ENCODE results near the gene ZNF236.
"Not testable (repeated sequence)": the region's sequence is repeated elsewhere in the genome, so short reads cannot be mapped to it uniquely, and the experiment has no call there.

The ZNF236 gene

DNA sequence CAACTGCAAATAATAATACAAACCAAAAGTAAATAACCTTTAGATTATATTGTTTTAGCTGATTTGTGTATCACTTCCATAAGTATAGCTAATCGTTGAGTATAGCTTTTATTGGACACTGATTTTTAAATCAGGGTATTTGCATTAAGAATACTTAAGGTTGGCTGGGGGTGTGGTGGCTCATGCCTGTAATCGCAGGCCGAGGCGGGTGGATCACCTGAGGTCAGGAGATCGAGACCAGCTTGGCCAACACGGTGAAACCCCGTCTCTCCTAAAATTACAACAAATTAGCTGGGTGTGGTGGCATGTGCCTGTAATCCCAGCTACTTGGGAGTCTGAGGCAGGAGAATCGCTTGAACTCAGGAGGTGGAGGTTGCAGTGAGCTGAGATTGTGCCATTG, 122.0 kb downstream of the ZNF236 start:
- not testable (repeated sequence) for FAIRE-seq; DNase-seq (ENCODE audit: low spot score)

DNA sequence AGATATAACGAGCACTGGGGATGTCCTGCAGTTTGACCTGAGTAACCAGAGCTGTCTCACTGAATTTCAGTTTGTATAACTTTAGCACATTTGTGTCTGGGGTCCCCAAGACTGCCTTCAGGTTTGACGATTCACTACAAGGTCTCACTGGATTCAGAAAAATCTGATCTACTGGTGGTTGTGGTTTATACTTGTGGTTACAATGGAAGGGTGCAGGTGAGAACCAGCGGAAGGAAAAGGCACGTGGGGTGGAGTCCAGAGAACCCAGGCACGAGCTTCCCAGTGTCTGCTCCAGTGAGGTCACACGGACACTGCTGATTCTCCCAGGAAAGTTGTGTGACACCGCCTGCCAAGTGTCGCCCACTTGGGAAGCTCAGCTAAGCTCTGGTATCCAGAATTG, 126.0 kb downstream of the ZNF236 start:
- no peak for FAIRE-seq
- DNase-seq (ENCODE audit: low spot score): no peak

DNA sequence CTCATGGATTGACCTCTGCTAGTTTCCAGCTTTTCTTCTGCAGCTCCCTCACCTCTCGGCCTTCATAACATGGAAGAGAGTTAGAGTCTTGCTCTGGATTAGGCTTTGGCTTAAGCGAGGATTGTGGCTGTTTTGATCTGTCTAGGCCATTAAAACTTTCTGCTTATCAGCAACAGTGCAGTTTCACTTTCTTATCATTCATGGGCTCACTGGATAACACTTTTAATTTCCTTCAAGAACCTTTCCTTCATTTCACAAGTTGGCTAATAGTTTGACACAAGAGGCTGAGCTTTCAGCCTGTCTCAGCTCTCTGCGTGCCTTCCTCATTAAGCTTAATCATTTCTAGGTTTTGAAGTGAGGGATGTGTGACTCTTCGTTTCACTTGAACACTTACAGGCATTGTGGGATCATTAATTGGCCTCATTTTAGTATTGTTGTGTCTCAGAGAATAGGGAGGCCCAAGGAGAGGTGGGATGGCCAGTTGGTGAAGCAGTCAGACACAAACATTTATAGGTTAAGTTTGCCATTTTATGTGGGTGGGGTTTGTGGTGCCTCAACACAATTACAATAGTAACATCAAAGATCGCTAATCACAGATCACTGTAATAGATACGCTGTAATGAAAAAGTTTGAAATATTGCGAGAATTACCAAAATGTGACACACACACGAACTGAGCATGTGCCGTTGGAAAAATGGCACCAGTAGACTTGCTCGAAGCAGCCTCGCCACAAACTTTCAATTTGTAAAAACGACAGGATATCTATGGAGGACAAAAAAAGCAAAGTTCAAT, 129.3 kb downstream of the ZNF236 start:
- no peak for FAIRE-seq
- no peak for DNase-seq (ENCODE audit: low spot score)

DNA sequence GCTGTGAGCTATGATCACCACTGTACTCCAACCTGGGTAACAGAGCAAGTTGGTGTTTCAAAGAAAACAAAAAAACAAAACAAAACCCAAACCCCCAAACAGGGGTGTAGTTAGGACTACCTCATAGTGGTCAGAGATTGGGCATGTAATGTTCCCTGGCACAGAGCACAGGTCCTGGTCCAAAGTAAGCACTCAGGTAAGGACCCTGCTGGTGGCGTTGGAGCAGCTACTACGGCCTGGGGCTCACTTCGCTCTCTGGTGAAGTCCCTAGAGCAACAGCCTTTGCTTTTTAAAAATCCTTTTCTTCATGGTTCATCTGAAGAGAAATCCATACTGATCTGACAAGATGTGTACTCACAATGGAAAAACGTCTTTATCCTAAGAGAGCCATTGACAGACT, 130.4 kb downstream of the ZNF236 start:
- FAIRE-seq: no peak
- no peak for DNase-seq (ENCODE audit: low spot score)

DNA sequence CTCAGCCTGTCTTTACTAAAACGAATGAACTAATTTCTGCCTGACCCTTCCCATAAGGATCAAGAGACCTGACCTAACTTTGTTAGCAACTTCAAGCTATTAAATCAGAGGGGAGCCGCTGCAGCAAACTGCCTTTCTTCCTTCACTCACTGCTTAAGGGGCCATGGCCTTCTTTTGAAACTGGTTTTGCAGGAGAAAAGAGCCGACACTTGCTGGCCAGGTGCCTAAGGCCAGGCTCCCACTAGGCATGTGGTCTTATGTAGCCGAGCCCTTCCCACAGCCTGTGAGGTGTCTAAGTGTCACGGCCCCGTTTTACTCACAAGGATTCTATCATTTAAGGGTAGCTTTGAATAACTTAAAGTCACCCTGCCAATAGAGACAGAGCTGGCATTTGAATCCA, 130.8 kb downstream of the ZNF236 start:
- DNase-seq (ENCODE audit: low spot score) (no peak), FAIRE-seq (no peak)

DNA sequence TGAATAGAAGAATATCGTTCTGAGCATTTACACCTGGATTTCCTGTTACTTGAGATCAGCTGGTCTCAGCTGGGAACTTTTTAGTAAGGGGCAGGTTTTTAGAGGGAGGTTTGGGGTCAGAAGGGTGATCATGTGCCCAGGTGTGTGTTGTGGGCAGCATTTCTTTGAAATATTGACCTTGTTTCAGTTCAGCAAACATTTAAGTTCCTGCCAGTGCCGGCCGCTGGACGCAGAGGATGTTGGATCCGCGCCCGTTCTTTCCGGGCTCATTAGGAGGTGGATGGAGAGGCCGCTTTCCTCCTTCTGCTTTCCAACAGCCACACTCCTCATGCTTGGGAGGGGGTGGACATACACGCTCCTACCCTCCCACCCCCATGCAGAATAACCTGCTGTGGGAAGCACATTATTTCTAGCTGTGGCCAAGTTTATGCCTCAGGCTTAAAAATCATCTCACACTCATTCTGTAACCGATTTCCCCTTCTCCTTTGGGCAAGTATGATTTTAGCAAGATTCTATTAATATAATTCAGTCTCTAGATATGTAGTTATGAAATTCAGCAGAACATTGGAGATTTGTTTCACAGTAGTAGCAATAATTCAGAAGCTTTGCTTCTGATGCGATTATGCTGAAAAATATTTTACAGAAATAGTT, 131.4 kb downstream of the ZNF236 start:
- FAIRE-seq (no peak), DNase-seq (ENCODE audit: low spot score) (no peak)

DNA sequence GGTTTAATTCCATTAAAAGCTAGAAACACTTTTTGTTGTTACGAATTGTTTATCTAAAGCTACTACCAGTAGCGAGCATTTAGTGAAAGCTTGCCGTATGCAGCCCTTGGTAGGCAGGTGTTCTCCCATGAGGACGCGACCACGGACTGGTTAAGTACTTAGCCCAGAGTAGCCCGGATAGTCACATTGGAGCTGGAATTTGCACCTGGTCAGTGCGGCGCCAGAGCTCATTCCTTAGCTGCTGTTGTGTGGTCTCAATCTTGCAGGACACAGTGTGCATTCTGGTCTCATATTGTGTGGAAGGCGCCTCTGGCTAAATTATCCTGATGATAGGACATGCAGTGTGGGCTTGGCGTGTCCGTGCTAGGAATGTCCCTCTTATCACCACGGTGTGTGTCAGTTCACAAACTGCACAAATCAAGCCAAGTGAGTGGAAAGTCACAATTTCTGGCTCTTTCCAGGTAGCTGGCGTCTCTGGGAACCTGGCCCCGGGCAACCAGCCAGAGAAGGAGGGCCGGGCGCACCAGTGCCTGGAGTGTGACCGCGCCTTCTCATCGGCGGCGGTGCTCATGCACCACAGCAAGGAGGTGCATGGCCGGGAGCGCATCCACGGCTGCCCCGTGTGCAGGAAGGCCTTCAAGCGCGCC, 133.3 kb downstream of the ZNF236 start:
- DNase-seq (ENCODE audit: low spot score) (no peak), FAIRE-seq (no peak)

DNA sequence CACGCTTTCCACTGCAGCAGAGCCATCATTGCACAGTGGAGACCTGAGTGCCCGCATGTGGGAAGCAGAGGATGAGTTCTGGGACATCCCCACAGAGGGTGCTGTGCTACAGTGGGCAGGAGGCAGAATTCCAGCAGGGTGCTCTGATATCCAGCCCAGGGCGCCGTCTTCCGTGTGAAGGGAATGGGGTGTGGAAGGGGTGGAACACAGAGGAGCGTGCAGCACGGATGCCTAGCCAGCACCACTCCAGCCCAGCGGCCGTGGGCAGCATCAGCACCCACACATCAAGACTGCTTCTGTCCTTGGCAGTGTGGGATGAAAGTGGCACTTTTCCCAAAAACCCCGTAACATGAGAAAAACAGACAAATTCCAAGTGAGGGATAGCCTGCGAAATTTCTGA, 134.3 kb downstream of the ZNF236 start:
- FAIRE-seq (no peak), DNase-seq (ENCODE audit: low spot score) (no peak)

DNA sequence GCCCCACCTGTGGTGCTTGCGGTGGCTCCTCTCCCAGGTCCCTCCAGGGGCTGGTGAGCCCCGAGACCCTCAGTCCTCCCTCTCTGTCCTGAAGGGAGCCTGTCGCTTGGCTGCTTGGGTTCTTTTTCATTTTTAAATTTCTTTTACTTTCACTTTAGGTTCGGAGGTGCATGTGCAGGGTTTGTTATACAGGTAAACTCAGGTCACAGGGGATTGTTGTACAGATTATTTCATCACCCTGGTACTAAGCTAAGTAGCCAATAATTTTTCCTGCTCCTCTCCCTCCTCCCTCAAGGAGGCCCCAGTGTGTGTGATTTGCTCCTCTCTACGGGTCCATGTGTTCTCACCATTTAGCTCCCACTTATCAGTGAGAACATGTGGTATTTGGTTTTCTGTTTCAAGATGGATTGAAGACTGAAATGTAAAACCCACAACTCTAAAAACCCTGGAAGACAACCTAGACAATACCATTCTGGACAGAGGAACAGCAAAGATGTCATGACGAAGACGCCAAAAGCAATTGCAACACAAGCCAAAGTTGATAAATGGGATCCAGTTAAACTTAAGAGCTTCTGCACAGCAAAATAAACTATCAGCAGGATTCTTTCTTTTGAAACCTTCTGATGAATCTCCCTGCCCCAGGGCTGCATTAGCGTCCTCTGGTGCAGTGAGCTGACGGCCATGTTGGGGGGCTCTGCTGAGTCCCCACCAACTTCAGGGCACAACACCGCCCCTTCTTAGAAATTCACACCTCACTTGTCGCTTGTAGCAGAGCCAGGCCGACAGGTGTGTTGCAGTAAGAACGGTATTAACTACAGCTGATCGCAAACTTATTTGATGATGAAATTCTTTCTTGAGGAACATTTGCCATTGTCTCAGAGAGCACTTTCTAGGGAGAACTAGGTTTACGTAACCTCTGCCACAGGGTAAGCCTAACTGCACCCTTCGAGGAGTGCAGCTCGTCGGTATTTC, 135.3 kb downstream of the ZNF236 start:
- no peak for DNase-seq (ENCODE audit: low spot score)
- no peak for FAIRE-seq

DNA sequence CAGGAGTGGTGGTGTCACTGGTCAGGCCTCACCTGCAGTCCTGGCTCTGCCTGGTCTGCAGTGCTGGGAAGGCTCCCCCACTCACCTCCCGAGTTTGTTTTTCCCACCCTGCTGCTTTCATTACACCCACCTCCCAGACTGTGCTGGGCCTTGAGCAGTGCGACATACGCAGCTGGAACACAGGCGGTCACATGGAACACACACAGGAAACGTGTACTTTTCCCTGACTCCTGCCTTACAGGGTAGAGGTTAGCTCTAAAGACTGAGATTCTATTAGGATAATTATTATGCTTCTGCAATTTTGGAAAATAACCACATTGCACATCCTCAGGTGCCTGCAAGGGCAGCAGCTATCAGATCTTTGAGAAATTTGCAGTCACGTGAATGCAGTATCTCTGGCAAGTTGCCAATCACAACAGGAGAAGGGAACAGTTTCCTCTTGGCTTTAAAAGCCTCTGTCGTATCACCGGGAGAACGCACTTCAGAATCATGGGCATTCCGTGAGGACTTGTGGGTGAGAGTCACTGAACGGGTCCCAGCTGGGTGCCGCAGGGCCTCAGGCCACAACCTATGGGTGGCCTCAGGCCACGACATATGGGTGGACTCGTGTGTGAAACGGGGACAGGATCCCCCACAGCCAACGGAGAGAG, 136.5 kb downstream of the ZNF236 start:
- DNase-seq (ENCODE audit: low spot score): no peak
- FAIRE-seq: no peak

DNA sequence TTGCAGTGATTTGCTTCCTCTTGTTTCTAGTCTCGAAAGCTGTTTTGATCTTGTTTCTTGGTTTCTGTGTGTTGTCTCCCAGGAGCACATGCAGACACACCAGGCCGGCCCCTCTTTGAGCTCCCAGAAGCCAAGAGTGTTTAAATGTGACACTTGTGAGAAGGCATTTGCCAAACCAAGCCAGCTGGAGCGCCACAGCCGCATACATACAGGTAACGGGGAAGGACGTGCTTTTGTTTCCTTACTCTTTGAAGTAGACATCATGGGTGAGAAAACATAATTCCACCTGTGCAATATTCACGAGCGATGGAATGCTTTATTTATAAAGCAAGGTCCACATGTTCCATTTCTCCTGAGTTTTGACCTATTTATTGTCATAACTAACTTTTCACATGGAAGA, 137.2 kb downstream of the ZNF236 start:
- DNase-seq (ENCODE audit: low spot score) (no peak), FAIRE-seq (no peak)

DNA sequence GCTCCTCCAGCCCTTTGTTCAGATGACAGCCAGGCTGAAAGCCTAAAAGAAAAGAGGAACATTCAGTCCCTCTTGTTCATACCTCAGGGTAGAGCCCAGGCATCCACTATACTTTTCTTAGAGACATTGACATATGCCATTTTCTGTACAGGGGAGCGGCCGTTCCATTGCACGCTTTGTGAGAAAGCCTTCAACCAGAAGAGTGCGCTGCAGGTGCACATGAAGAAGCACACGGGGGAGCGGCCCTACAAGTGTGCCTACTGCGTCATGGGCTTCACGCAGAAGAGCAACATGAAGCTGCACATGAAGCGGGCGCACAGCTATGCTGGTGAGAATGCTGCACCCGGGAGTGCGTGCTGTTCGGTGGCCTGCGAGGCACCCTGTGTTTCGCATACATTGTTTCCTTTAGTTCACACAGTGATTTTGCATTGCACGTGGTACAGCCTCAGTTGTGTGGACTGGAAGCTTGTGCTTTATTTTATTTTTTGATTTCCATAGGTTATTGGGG, 138.2 kb downstream of the ZNF236 start:
- DNase-seq (ENCODE audit: low spot score): no peak
- no peak for FAIRE-seq

DNA sequence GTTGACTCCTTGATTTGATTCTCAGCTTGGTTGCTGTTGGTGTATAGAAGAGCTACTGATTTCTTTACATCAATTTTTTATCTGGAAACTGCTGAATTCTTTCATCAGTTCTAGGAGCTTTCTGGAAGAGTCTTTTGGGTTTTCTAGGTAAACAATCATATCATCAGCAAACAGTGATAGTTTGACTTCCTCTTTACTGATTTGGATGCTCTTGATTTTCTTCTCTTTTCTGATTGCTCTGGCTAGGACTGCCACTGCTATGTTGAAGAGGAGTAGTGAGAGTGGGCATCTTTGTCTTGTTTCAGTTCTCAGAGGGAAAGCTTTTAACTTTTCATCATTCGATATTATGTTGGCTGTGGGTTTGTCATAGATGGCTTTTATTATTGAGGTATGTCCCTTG, 140.5 kb downstream of the ZNF236 start:
- no peak for FAIRE-seq

DNA sequence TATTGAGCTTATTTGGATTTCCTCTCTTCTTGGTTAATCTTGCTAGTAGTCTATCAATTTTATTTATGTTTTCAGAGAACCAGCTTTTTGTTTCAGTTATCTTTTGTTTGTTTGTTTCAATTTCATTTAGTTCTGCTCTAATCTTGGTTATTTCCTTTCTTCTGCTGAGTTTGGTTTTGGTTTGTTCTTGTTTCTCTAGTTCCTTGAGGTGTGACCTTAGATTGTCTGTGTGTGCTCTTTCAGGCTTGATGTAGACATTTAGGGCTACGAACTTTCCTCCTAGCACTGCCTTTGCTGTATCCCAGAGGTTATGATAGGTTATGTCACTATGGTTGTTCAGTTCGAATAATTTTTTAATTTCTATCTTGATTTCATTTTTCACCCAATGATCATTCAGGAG, 141.6 kb downstream of the ZNF236 start:
- FAIRE-seq: no peak
- DNase-seq (ENCODE audit: low spot score): no peak

More for the DNA sequence above, 140.5 kb downstream of the ZNF236 start:
- no peak for DNase-seq (ENCODE audit: low spot score)

DNA sequence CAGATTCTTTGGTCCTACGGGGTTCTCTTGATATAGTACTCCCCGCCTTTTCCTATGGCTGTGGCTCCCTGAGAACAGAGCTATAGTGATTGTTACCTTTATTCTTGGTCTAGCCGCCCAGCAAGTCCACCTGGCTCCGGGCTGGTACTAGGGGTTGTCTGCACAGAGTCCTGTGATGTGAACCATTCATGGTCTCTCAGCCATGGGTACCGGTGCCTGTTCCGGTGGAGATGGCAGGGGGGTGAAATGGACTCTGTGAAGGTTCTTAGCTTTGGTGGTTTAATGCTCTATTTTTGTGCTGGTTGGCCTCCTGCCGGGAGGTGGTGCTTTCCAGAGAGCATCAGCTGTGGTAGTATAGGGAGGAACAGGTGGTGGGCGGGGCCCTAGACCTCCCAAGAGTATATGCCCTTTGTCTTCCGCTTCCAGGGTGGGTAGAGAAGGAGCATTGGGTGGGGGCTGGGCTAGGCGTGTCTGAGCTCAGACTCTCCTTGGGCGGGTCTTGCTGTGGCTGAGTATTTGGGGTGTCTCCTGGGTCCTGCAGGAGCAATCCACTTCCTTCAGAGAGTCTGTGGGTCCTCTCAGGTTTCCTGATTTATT, 143.3 kb downstream of the ZNF236 start:
- DNase-seq (ENCODE audit: low spot score); FAIRE-seq: not testable (repeated sequence)

DNA sequence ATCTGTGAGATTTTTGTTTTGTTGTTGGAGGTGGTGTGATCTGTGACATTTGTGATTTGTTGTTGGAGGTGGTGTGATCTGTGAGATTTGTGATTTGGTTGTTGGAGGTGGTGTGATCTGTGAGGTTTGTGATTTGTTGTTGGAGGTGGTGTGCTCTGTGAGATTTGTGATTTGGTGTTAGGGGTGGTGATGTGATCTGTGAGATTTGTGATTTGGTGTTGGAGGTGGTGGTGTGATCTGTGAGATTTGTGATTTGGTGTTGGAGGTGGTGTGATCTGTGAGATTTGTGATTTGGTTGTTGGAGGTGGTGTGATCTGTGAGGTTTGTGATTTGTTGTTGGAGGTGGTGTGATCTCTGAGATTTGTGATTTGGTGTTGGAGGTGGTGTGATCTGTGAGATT, 144.9 kb downstream of the ZNF236 start:
- not testable (repeated sequence) for DNase-seq (ENCODE audit: low spot score); FAIRE-seq

DNA sequence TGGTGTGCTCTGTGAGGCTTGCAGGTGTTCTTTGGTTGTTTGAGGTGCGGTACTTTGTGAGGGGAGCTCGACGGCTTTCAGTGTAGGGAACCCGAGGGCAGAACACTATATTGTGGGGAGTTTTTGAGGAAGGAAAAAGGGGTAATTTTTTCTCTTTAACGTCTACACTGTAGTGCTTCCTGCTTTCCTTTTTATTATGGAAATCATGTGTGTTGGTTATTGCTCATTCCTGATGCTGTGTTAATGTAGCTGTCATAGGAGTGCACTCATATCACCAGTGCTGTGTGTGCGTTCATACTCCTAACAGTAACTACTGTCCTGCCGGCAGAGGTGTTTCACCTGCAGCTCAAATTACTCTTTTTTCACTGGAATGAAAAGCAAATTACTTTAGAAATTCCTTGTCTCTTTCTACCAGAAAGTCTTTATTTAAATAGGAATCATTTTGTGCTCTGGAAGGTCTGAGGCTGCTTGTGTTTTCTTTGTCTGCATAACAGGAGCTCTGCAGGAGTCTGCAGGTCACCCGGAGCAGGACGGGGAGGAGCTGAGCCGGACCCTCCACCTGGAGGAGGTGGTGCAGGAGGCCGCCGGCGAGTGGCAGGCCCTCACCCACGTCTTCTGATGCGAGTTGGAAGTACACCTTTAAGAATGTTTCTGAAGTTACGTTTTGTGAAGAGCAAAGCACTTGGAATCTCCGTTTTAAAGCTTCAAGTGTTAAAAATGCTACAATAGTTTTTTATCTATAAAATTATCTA, 145.5 kb downstream of the ZNF236 start:
- DNase-seq (ENCODE audit: low spot score) (no peak), FAIRE-seq (no peak)

DNA sequence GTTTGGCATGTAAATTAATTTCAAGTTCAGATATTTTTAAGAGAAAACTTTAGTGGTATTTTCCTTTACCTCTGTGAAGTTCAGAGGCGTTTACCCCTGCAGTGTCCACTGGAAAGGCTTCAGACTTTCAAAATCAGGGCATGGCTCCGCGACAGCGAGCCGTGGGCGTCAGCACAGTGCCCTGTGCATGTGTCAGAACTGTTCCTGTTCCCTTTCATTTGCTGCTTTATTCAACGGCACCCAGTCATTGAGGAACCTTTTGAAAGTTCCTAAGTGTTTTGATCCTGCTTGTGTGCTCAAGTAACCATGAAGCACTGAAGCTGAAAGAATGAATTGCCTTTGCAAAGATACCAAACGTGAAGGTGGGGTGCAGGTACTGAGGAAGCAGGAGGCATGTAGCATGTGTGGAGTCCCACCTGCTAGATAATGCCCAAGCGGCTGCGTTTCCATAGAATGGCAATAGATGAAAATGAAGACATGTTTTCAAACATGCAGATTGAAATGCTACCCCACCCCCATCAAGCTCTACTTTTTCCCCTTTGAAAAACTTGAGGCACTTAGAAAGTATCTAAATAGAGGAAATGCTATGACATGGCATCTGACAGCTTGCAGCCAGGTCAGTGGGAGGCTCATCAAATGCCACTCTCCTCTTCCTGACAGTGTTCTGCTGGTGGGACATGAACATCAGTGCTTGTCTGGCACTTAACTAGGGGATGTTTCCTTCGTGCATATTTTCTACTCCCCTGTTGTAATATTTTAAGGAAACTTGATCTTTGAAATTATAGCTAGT, 148.6 kb downstream of the ZNF236 start:
- FAIRE-seq (no peak), DNase-seq (ENCODE audit: low spot score) (no peak)

DNA sequence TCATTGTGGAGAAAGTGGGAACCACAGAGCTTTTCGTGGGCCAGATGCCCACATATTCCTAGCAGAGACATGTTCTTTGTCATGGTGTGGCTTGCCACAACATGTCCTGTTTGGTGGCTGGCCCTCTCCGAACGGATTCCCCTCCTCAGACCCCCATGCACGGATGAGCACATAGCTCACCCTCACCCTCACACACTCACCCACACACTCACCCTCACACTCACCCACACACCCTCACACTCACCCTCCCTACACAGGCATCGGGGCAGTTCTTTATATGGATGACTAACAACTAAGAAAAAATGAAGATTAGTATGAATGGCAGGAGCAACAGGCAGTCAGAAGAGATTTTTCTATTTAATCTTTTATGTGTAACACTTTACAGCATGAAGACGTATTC, 149.9 kb downstream of the ZNF236 start:
- no peak for FAIRE-seq
- no peak for DNase-seq (ENCODE audit: low spot score)

All from RCC 7860 (cell line).